HG02588 (cell line): ENCODE results near the gene PDE11A.

Experiments used
- ATAC-seq: cut with Tn5 transposase; IDR thresholded peaks from one replicate; pipeline ENCODE4 v1.9.1; 2021; ENCODE audit warnings: mild to moderate bottlenecking, moderate library complexity; ENCODE audit not compliant: unreplicated experiment

Gene PDE11A

GRCh38 chr2:177606636-177607035 is 465.9 kb downstream of the PDE11A start:
- no peak for ATAC-seq

- ATAC-seq: no peak
Measured at GRCh38 chr2:177604271-177605065, 468.1 kb downstream of the PDE11A start.

GRCh38 chr2:177603768-177604167 is 468.8 kb downstream of the PDE11A start:
- ATAC-seq: no peak

GRCh38 chr2:177603181-177603580 is 469.4 kb downstream of the PDE11A start:
- ATAC-seq: no peak

GRCh38 chr2:177602611-177603164 is 469.9 kb downstream of the PDE11A start:
- no peak for ATAC-seq

- no peak for ATAC-seq
Measured at GRCh38 chr2:177600917-177601316, 471.7 kb downstream of the PDE11A start.

- no peak for ATAC-seq
Measured at GRCh38 chr2:177599956-177600355, 472.6 kb downstream of the PDE11A start.

GRCh38 chr2:177599139-177599688 is 473.4 kb downstream of the PDE11A start:
- no peak for ATAC-seq

GRCh38 chr2:177598326-177599138 is 474.0 kb downstream of the PDE11A start:
- no peak for ATAC-seq

- ATAC-seq: no peak
Measured at GRCh38 chr2:177597759-177598158, 474.8 kb downstream of the PDE11A start.

GRCh38 chr2:177596866-177597265 is 475.7 kb downstream of the PDE11A start:
- no peak for ATAC-seq

GRCh38 chr2:177595126-177595845 is 477.3 kb downstream of the PDE11A start:
- ATAC-seq: no peak

GRCh38 chr2:177593402-177593801 is 479.2 kb downstream of the PDE11A start:
- ATAC-seq: no peak

- ATAC-seq: no peak
Measured at GRCh38 chr2:177592945-177593344, 479.6 kb downstream of the PDE11A start.

- no peak for ATAC-seq
Measured at GRCh38 chr2:177592397-177592796, 480.2 kb downstream of the PDE11A start.

GRCh38 chr2:177589186-177589585 is 483.4 kb downstream of the PDE11A start:
- ATAC-seq: no peak

- ATAC-seq: no peak
Measured at GRCh38 chr2:177588671-177589070, 483.9 kb downstream of the PDE11A start.

GRCh38 chr2:177587371-177587770 is 485.2 kb downstream of the PDE11A start:
- ATAC-seq: no peak

- no peak for ATAC-seq
Measured at GRCh38 chr2:177586154-177586553, 486.4 kb downstream of the PDE11A start.

- no peak for ATAC-seq
Measured at GRCh38 chr2:177585234-177585863, 487.2 kb downstream of the PDE11A start.
